Measurements from ENCODE around the gene TRPM3. TPM values are rescaled to one million over a fixed set of nuclear protein-coding genes. Genes with fewer than 3 reads are reported as not detected.
A peak's percentile ranks its signal among the peaks of the same experiment; 100 is the strongest.

TRPM3 gene
- total and polyA plus RNA-seq, 12 donors: 0.27 to 5.3 (median 1.8) TPM

DNA sequence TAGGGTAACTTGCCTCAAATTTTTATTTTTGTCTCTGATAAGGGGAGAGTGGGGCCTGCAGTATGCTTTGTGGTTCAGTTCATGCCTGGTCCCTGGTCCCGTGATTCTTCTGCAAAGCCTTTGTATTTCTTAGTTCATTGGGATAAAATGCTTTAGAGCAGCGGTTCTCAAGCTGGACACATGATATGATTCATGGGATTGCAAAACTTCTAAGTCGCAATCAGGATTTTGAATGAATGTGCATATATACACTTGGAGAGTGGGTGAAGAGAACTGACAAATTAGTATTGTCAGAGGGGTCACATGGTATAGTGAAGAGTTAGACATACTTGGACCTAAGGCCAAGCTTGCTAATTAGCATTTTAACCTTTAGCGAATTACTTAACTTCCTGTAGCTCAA, 441.6 kb downstream of the TRPM3 start:
- Histone ChIP-seq H3K9me3 (replicated peaks in 1 of 3) (no peaks in the 10 kb centered on the region), H3K36me3 (replicated peaks in 1 of 2) (no peaks in the 10 kb centered on the region), H3K27ac (no peak overlapping the region), H3K4me3 (no peak overlapping the region), H3K4me1 (replicated peaks in 1 of 2) (peaks cover 34 to 45% of the 10 kb centered on the region in 2 donors), H3K27me3 (no peaks in the 10 kb centered on the region)
- intact Hi-C loops (cut with DNase I): no loop called here
- TF ChIP-seq, protein P1, sequence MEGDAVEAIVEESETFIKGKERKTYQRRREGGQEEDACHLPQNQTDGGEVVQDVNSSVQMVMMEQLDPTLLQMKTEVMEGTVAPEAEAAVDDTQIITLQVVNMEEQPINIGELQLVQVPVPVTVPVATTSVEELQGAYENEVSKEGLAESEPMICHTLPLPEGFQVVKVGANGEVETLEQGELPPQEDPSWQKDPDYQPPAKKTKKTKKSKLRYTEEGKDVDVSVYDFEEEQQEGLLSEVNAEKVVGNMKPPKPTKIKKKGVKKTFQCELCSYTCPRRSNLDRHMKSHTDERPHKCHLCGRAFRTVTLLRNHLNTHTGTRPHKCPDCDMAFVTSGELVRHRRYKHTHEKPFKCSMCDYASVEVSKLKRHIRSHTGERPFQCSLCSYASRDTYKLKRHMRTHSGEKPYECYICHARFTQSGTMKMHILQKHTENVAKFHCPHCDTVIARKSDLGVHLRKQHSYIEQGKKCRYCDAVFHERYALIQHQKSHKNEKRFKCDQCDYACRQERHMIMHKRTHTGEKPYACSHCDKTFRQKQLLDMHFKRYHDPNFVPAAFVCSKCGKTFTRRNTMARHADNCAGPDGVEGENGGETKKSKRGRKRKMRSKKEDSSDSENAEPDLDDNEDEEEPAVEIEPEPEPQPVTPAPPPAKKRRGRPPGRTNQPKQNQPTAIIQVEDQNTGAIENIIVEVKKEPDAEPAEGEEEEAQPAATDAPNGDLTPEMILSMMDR (IDR thresholded peaks at IDR 0.05): no peak
- DNase-seq: peak in 1 of 7 donors; percentile 8
- WGBS, 4 donors: 59 to 69% (median 63%) methylated on average over 4 of the region's 4 CpGs

DNA sequence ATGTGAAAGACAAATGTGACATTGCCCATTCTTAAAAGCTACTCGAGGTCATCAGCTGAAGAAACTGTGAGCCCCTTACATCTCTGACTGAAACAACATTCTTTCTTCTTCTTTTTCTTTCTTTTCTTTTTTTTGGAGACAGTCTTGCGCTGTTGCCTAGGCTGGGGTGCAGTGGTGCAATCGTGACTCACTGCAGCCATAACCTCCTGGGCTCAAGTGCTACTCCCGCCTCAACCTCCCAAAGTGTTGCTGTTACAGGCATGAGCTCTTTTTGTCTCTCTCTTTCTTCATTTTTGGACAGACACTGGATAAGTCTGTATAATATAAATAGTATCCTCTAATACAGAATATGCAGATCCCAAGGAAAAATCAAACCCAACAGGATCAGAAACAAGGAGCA, 443.3 kb downstream of the TRPM3 start:
- H3K4me3 ChIP-seq: no peak overlapping the region
- 38 to 66% (median 60%) methylated on average over 4 of the region's 4 CpGs for WGBS, 4 donors
- H3K27me3 ChIP-seq: no peaks in the 10 kb centered on the region
- H3K4me1 ChIP-seq (replicated peaks in 1 of 2): peaks cover 34 to 45% of the 10 kb centered on the region in 2 donors
- peak; percentile 9 to 76 (median 60) for DNase-seq
- no peak for TF ChIP-seq POLR2A (IDR thresholded peaks at IDR 0.05)
- TF ChIP-seq, protein P1 (IDR thresholded peaks at IDR 0.05): no peak
- intact Hi-C loops (cut with DNase I): no loop called here
- peak overlapping the region in 3 of 5 donors; percentile 51 to 75 (median 67) for H3K27ac ChIP-seq
- H3K9me3 ChIP-seq (replicated peaks in 1 of 3): no peaks in the 10 kb centered on the region
- H3K36me3 ChIP-seq (replicated peaks in 1 of 2): no peaks in the 10 kb centered on the region

DNA sequence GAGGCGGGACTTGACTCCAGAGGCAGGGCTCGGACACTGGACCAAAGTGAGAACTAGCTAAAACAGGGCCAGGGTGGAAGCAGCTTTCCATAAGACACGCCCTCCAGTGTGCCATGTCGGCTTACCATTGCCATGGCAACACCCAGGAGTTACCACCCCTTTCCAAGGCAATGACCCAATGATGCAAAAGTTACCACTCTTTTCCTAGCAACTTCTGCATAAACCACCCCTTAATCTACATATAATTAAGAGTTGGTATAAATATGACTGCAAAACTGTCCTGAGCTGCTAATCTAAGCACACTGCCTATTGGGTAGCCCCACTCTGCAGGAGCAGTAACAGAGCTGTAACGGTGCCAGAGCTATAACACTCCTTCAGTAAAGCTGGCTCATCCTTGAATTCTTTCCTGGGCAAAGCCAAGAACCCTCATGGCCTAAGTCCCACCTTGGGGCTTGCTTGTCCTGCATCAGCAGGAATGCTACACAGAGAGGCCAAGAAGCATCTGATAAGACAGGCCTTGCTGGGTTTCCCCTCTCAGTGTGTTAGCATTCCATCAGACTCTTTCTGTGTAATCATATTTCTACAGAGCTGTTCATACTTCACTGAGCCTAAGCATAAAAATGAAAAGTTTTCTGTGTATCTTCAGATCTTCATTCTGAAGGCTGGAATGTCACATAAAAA, 444.2 kb downstream of the TRPM3 start:
- WGBS, 4 donors: 76 to 88% (median 79%) methylated on average over 5 of the region's 5 CpGs
- intact Hi-C loops (cut with DNase I): no loop called here
- peak overlapping the region; percentile 1 to 75 (median 67) for H3K27ac ChIP-seq

DNA sequence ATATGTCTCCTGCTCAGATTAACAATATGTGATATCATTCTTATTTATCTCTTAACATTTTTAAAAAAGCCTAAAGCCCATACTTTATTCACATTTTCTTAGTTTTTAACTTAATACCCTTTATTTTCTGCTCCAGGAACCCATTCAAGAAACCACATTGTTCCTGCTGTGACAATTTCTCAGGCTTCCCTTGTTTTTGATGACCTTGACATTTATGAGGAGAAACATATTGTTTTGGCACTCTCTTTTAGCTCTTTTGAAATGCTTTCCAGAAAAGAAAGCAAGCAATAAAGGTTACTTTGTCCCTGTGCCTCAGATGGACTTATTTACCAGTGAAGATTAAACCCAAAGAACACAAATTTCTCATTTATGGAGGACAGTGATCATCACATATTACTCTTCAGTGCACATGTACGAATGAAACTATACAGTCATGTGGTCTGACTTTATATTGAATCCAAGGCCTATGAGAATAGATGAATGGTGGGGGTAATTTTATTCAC, 445.5 kb downstream of the TRPM3 start:
- no peak for DNase-seq
- whole genome bisulfite sequencing, 4 donors: 47 to 60% (median 56%) methylated on average over 1 of the region's 1 CpG
- H3K27ac ChIP-seq: peak overlapping the region; percentile 1 to 75 (median 67)
- H3K27me3 ChIP-seq: no peaks in the 10 kb centered on the region
- H3K9me3 ChIP-seq (replicated peaks in 1 of 3): no peaks in the 10 kb centered on the region
- H3K4me1 ChIP-seq (replicated peaks in 1 of 2): peaks cover 34 to 55% of the 10 kb centered on the region in 2 donors
- no peak for TF ChIP-seq POLR2A (IDR thresholded peaks at IDR 0.05)
- TF ChIP-seq, protein P1 (IDR thresholded peaks at IDR 0.05): no peak
- no peak overlapping the region for H3K4me3 ChIP-seq
- no peaks in the 10 kb centered on the region for H3K36me3 ChIP-seq (replicated peaks in 1 of 2)
- intact Hi-C loops (cut with DNase I): no loop called here

More for the DNA sequence above, 444.2 kb downstream of the TRPM3 start:
- peak in 5 of 7 donors; percentile 13 to 37 (median 26) for DNase-seq
- Histone ChIP-seq H3K4me3 (no peak overlapping the region), H3K4me1 (replicated peaks in 1 of 2) (peaks cover 34 to 51% of the 10 kb centered on the region in 2 donors), H3K9me3 (replicated peaks in 1 of 3) (no peaks in the 10 kb centered on the region), H3K36me3 (replicated peaks in 1 of 2) (no peaks in the 10 kb centered on the region), H3K27me3 (no peaks in the 10 kb centered on the region)
- TF ChIP-seq, protein P1 (IDR thresholded peaks at IDR 0.05): no peak
- no peak for TF ChIP-seq POLR2A (IDR thresholded peaks at IDR 0.05)

Data from adrenal gland (tissue), 12 donors.